Stimulated activated CD4-positive, alpha-beta T cell treated with anti-CD3 and anti-CD28 coated beads, Interleukin-4, amount 100 ng/mL, for 24 hours (primary cell): ENCODE data around the gene RASGRP2.
"Not testable (repeated sequence)": the region's sequence is repeated elsewhere in the genome, so short reads cannot be mapped to it uniquely, and the experiment has no call there.

Source experiments
- DNase-seq: peaks from one replicate; pipeline ENCODE4 v3.0.0-alpha.2; 2020

Gene RASGRP2

DNA sequence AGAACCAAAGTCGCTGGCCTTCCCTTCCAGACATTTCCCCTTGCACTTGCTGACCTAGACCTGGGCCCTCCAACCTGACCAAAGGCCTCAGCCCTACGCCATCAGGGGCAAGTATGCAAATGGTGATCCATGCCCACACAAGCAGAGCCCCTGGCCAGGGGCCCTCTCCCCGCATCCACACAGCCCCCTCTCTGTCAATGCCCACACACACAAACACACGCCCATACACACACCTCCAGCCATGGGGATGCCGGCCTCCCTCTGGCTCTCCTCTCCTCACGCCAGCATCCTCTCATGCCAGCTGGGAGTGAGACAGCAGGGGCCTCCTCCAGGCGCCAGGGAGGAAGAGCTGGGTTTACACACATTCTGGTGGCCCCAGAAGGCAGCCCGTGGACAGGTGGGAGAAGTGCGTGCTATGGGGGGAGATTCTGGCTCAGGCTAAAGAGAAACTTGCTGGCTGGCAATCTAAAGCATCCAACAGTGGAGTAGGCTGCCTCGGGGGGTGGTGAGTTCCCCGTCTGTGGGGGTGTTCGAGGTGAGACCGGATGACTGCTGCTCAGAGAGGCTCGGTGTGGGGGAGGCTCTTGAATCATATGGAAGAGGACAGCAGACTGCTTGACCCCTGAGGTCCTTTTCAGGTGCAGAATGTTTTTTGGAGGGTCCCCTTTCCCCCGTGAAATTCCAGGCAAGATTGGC is 25.7 kb downstream of the RASGRP2 start:
- DNase-seq = no peak

DNA sequence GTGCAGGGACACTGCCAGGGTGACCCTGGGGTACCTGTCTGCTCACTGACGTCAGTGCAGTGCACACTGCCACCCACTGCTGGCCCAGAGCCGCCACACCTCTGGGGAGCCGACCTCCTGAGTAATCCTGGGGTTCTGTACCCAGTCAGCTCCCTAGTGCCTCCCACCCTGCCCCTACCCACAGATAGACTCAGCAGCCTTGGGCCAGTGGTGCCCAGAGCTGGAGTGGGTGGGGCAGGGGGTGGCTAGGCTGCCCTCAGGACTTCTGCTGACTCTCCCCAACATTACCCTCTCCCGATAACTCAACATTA is 26.7 kb downstream of the RASGRP2 start:
- no peak for DNase-seq

DNA sequence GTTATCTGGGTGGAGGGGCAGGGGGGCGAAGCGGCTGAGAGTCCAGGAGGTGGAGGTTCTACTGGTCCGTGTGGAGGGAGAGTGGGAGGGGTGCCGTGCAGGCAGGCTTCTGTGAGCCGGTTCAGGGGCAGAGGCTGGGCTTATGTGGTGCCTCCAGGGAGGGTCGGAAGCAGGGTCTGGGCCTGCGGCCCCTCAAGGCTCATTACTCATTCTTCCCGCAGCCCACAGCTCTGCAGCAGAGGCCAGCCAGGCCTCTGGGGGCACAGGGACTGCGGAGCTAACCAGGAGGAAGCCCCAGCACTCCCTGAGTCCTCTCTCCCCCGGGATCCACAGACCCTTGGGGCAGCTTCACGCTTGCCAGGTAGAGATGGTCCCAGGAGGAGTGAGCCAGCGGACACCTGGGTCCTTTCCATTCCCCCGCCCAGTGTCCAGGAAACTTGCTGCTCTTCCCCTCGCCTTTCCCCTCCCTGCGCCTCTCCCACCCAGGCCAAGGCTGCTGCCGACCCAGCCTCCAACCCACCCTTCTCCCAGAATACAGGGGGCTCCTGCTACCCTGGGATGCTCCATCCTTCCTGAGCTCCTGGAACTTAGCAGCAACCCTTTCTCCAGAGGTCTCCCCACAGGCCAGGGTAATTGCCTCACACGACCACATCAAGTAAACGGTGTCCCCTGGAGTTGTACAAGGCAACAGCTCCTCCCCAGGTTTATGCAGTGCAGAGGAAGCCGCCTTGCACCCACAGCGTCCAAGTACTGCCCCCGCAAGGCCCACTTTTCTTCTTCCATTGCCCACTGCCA is 27.3 kb downstream of the RASGRP2 start:
- no peak for DNase-seq

DNA sequence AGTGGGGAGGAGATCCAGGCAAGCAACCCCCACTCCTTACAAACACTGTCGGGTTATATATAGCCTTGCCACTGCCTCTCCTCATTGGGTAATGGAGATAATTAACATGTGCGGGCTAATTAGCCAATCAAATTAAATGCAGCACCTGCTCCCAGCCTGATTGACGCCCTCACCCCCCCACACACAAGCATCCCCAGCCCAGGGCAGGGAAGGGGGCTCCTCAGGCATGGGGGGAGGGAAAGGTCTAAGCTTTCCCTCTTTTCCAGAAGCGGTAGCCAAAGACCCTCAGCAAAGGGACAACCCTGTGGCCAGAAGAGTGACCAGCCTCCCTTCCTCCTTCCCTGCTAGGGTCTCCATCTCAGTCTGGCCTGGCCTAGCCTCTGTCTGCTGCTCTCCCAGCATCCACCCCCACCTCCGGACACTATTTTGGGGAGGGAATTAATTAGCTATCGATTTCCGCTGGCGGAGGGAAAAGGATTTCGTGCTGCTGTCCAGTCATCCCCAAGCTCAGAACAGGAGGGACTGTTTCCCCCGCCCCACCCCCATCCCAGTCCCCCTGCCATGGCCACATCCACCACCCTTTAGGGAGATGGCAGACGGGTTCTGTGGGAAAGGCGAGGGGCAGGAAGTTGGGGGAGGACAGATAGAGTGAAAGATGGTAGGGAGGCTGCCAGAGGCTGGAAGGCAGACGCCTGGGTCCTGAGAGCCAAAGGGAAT is 28.0 kb downstream of the RASGRP2 start:
- DNase-seq = no peak

DNA sequence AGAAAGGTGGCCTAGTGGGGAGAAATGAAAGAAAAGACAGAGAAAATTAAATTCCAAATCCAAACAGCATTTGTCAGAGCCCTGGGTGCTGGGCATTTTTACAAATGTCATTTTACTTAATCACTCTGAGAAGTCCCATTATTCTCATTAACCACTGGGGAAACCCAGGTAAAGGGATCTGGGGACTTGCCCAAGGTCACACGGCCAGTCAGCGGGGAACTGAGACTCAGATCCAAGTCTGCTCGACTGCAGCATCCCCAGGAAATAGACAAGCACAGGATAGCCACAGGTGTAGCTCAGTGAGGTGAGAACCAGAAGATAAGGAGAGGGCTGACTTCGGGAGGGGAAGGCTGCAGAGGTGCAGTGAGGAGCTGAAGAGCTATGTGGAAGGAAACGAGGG is 28.8 kb downstream of the RASGRP2 start:
- DNase-seq = no peak

DNA sequence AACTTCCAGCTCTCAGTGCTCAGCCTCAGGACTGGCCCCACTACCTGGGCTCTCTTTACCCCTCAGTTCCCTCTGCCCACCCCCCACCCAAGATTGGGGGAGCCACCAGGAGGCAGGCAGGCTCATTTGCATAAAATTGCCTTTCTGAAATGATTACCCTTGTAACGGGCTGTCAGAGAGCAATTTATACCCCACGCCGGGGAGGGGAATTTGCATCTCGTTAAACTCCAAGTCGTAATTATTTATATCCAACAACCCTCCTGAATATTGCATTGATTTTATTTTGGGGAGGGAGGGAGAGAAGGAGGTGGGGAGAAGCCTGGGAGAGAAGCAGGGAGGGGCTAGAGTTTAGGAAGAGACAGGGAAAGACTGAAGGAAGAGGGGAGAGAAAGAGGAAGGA is 29.3 kb downstream of the RASGRP2 start:
- DNase-seq = no peak

DNA sequence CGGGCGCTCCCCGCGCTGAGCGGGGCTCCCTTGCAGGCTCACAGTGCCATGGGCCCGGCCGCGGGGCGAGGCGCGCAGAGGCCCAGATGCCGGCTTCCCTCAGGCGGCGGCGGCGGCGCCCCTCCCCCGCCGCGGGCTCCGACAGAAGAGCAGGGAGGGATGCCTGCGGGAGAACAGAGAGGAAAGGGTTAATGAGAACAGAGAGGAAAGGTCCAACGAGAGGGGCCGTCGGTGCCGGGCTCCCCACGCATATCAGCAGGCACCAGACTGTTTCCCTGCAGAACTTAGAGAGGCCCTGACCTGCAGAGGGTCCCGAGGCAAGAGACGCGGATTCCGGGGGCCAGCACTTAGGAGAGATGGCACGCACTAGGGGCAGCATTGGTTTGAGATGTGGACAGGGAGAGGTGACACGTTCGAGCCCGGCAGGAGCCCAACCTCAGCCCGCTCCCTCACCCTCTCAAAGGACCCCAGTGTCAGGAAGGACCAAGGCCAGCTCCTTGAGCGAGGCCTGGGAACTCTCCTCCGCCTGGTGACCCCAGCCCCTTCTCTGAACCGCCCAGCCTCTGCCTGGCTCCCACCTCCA is 30.1 kb downstream of the RASGRP2 start:
- no peak for DNase-seq

DNA sequence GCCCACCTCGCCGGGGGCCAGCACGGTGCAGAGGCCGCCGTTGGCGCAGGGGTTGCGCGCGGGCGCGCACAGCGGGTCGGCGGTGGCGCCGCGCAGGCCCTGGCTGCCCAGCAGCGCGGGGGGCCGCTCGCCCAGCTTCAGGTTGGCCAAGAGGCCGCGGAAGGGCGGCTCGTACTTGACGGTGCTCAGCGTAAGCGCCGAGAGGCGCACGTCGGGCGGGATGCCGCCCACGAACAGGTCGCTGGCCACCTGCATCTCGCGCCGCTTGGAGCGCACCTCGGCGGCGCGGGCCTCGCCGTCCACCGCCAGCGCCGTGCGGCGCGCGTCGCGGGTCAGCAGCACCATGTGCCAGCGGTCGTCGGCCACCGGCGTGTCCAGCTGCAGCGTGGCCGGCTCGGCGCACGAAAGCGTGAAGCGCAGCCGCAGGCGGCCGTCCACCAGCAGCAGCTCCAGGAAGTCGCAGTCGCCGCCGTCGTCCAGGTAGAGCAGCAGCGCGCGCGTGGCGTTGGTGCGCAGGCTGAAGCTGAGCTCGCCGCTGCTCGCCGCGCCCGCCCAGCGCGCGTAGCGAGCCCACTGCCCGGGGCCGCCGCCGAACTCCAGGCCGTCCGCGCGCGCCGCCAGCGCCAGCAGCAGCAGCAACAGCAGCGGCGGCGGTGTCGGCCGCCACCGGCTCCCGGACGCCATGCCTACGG is 30.8 kb downstream of the RASGRP2 start:
- DNase-seq = no peak

DNA sequence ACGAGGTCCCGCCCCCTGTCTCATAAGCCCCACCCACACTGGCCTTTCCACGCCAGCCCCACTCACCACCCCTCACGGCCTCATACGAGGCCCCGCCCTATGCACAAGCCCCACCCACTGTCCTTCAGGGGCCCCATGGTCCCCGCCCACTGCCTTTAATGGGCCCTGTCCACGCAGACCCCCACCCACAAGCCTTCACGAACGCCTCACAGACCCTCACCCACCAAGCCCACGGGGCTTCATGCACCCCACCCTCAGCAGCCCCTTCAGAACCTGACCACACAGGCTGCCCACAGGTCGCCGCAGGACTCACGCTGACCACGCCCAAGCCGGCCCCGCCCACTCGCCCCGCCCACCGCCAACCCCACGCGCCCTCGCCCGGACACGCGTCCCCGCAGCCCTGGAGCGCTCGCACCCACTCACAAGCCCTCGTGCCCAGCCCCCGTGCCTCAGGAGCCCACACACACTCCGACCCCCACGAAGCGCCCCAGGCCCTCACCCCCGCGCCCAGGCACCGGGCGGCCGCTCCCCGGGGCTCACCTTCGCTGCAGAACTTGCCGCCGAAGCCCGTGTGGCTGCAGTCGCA is 31.4 kb downstream of the RASGRP2 start:
- DNase-seq = no peak

DNA sequence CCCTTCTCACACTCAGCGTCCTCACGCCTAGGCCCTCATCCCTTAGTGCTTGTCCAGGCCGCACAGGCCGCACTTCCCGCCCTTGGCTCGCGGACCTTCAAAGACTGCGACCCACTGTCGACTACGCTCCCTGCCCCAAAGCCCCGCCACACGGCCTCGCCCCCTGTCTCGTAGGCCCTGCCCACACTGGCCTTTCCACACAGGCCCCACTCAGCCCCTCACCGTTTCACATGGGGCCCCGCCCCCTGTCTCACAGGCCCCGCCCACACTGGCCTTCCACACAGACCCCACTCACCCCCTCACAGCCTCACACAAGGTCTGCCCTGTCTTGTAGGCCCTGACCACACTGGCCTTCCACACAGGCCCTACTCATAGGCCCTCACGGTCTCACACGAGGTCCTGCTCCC is 32.0 kb downstream of the RASGRP2 start:
- DNase-seq = no peak

DNA sequence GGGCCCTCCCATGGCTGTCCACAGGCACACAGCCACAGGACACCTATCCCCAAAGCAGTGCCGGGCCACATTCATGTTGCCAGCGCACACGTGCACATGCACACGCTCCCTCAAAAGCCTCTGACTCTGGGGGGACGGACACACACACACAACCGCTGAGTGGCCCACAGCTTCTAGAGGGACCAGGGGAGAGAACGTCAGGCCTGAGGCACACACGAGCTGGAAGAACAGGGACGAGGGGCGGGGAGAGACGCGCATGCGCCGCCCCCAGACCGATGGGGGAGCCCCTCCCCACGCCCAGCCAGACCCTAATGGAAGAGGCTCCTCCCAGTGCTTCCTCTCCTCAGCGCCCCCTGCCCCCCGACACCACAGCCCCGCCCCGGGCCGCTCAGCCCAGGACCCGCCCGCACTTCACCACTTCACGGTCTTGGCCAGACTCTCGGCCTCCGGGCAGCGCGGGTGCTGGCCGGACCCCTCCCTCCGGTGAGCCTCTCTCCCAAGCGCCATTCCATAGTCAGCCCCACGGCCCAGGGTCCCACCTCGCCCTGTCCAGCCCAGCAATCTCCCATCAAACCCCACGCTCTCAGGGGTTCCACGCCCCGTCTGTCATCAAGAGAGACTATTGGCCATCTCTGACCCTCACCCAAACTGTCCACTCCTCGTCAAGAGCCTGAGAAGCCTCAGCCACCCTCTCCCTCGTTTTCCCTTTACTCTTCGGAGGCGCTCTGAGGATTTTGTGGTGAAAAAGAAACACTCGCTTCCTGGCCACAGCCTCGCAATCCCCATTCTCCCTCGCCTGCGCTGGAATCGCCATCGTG is 32.6 kb downstream of the RASGRP2 start:
- DNase-seq = no peak

DNA sequence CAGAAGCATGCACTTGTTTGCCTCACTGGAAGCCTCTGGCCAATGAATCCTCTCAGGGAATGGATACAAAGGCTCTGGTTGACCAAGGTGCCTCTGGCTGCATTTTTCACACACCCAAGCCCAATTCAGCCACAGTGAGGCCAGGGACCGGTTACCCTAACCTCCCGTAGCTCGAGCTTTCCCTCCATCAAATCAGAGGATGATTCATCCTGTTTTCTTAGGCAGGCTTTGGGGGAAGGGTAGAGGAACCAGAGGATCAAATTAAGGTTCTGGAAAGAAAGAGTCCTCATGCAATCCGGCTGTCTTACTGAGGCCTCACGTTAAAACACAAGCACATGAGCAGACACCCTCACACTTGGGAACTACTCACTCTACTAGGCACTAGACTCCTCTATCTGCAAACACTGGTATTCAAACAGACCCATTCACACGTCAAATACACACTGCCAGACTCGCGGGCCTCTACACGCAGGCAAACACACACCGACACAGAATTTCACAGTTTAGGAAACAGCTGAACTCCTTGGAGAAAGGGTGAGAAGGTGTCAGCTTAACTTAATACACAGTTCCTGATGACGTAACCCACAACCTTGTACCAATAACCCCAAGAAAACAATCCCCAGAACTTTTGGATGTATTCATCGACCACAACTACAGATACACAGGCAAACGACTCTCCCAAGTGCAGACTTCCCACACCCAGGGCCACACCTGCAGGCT is 33.4 kb downstream of the RASGRP2 start:
- DNase-seq = no peak

DNA sequence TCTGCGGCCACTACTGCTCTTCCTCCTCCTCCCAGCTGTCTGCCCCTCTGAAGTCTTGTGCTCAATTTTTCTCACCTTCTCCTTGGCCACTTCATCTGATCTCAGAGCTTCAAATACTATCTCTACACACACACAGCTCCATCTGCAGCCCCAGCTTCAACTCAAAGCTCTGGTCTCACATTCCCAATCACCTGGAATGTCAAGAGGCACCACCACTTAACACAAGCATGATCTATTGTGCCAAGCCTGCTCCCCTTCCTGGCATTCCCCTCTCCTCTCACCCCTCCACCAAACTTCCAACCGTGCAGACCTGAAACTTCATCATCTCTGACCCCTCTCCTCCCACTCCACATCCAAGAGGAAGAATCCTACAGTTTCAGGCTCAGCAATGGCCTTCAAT is 38.4 kb downstream of the RASGRP2 start:
- DNase-seq = no peak

DNA sequence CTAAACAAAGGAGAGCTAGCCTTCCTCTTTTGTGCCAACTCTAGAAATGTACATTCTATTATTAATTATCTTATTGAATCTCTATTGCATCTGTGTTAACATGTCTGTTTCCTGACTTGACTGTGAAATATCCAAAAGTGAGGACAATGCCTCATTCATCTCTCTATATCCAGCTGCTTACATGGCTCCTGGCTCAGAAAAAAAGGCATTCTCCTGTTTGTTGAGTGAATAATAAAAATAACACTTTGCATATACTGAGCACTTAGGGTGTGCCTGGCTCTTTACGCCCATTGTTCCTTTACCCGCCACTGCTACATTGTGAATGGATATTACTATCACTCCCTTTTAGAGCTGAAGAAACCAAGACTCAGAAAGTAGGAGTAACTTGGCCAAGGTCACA is 40.9 kb downstream of the RASGRP2 start:
- no peak for DNase-seq

DNA sequence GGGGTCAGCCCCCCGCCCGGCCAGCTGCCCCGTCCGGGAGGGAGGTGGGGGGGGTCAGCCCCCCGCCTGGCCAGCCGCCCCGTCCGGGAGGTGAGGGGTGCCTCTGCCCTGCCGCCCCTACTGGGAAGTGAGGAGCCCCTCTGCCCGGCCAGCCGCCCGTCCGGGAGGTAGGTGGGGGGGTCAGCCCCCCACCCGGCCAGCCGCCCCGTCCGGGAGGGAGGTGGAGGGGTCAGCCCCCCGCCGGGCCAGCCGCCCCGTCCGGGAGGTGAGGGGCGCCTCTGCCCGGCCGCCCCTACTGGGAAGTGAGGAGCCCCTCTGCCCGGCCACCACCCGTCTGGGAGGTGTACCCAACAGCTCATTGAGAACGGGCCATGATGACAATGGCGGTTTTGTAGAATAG is 42.0 kb downstream of the RASGRP2 start:
- not testable (repeated sequence) for DNase-seq

DNA sequence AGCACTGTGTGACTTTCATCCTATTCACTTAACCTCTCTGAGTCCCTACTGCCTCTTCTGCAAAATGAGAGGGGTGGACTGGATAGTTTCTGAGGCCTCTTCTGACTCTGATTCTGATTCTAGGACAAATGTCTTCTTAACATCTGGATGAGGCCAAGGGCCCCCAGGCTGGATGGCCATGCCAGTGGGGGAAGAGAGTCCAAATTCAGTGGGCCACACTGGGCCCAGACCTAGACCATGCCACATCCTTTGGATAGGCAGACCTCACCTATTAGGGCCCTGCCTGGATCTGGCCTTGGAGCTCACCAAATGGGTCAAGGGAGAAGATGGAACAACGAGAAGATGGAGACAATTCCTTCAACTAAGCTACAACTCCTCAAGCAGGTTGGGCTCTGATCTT is 45.5 kb downstream of the RASGRP2 start:
- no peak for DNase-seq

DNA sequence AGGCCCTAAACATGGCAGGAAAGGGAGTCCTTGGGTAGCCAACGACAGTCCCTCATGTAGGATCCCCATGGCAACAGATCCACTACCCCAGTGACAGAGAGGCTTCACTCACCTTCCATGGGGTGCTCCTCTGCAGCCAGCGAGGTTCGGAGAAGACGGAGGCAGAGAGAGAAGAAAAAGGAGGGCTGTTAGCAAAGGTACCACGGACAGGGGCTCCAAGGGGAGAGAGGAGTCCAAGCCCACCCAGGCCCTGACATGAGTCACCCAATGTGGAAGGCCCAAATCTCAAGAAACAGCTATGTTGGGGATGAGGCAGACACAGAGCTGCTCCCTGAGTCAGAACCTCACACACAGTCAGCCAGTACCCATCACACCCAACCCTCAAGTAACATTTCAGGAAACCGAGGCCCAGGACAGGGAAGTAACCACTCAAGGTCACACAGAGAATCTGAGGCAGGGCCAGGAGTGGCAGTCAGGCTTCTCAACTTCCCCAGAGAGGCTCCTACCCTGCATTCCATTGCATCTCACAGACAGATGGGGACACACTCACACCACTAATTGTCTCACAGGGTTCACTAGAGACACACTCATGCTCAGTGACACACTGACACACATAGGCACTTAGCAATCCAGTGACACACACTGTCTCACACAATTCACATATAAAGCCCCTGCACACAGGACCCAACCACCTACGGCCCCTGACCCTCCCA is 46.1 kb downstream of the RASGRP2 start:
- DNase-seq = no peak

DNA sequence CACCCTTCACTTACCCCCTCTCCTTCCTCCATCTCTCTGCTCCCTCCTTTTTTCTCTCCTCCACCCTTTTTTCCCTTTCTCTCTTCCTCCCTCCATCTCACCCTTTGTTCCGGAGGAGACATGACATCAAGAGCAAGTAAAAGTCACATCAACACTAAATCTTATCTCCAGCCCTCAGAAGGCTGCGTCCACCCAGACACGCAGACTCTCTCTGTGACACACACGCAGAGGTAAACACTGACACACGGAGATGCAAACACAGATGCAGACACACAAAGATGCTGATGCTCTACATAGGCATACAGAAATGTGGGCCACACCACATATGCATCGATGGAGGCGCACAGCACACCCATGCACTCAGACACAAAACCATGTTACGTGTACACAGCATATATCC is 47.9 kb downstream of the RASGRP2 start:
- DNase-seq = no peak

DNA sequence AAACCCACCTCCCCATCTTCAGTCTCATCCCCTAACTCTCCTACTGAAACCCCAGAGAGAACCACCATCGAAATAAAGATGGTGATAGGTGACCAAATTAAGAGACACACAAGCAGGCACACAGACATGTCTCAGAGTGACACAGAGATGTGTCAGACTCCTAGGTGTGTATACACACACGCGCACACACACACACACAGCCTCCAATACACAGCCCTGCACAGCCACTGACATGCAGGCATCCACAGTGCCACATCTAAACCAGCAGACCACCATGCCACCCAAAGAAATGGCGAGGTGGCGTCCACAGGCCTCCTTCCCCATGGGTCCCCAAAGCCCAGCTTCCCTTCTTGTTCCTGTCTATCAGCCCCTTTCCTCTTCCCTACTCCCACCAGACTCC is 48.4 kb downstream of the RASGRP2 start:
- no peak for DNase-seq

DNA sequence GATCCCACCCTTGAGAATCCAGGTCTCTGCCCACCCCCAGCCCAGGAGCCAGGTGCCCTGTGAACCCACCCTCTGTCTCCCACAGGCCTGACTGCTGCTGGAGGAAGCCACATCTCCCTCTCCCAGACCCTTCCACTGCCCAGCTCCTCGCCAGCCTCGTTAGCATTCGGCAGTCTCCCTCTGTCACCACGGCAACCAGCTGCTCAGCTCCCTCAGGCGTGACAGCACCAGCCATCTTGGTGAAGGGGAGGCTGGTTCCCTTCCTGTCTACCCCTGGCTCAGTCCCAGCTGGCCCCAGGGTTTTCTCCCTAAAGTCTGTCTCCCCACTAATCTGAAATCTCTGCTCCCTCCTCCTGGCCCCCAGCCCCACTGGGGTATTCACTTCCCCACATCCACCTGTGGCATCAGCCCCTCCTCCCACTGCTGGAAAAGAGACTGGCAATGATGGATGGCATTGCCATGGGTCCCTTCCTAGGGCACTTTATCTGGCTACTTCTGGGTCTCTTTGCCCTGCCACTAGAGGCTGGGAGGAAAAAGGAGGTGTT is 49.0 kb downstream of the RASGRP2 start:
- no peak for DNase-seq
